Stomach (tissue), 4 donors: ENCODE measurements around the gene DLX2.
"Not testable (repeated sequence)": the region's sequence is repeated elsewhere in the genome, so short reads cannot be mapped to it uniquely, and the experiment has no call there.

Experiments used
- EP300 ChIP-seq: sonication (generic); formaldehyde crosslinking; IDR thresholded peaks from one replicate; pipeline ENCODE4 v1.6.1; 2017; ENCODE audit warnings: antibody characterized with exemption
- TF ChIP-seq, protein P1 (sequence below), 7 experiments: fragments of 450-650 bp in 4 of 7; fragments of 200-600 bp in 3 of 7; sonication (generic) in 3 of 7; IDR thresholded peaks; one replicate each; pipeline ENCODE4 v1.5.1; 2016 to 2019; ENCODE audit warnings: antibody characterized with exemption in 7 of 7, control low read depth in 2 of 7, mild to moderate bottlenecking in 1 of 7

- TF ChIP-seq EP300: not testable (repeated sequence)
- TF ChIP-seq, protein P1, sequence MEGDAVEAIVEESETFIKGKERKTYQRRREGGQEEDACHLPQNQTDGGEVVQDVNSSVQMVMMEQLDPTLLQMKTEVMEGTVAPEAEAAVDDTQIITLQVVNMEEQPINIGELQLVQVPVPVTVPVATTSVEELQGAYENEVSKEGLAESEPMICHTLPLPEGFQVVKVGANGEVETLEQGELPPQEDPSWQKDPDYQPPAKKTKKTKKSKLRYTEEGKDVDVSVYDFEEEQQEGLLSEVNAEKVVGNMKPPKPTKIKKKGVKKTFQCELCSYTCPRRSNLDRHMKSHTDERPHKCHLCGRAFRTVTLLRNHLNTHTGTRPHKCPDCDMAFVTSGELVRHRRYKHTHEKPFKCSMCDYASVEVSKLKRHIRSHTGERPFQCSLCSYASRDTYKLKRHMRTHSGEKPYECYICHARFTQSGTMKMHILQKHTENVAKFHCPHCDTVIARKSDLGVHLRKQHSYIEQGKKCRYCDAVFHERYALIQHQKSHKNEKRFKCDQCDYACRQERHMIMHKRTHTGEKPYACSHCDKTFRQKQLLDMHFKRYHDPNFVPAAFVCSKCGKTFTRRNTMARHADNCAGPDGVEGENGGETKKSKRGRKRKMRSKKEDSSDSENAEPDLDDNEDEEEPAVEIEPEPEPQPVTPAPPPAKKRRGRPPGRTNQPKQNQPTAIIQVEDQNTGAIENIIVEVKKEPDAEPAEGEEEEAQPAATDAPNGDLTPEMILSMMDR (IDR thresholded peaks at IDR 0.05): not testable (repeated sequence)
These were observed 42.6 kb downstream of the DLX2 start for GRCh38 chr2:172060118-172060517.
